GM21528 (cell line): ENCODE measurements around the gene CD36.

Source experiments
- ATAC-seq: cut with Tn5 transposase; IDR thresholded peaks from one replicate; pipeline ENCODE4 v1.9.1; 2021; ENCODE audit warnings: mild to moderate bottlenecking, moderate library complexity; ENCODE audit not compliant: unreplicated experiment, low FRiP score

Gene CD36

GRCh38 chr7:80686576-80686975, 48.1 kb downstream of the CD36 start:
- ATAC-seq, result no peak

GRCh38 chr7:80699045-80699638, 60.7 kb downstream of the CD36 start:
- ATAC-seq, result peak; percentile 71

- ATAC-seq, result no peak
Observed at GRCh38 chr7:80699721-80700256, 61.3 kb downstream of the CD36 start.

DNA sequence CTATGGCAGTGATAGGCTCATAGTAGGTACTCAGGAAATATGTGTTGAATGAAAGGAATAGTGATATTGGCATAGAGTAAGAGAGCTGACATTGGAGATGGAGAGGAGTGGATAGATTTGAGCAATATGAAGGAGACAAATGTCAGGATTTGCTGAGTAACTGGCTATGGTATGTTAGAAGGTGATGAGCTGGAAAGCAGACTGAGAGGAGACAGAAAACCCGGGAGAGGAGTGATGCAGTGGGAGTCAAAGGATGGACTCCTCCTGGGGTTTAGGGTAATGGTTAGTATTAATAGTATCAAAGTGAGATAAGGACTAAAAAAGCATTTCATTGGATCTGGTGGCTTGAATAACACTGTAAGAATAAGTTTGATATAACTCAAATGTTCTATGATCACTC, 64.8 kb downstream of the CD36 start:
- ATAC-seq, result no peak

GRCh38 chr7:80705130-80705781, 66.8 kb downstream of the CD36 start:
- no peak for ATAC-seq

DNA sequence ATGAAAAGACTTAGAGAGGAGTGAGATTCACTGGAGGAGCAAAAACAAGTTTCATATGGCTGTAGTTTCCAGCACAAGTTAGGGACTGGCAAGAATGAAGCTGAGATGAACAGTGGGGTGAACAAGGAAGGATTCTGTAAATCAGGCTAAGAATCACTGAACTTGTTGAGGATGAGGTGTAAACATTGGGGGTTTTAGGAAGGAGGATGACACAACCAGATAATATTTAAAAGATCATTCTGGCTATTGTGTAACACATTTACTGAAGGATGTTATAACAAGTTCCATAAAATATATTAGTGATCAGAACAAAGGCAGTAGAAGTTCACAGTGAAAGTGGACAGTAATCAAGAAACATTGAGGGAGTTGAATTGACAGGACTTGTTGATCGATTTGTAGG, 68.9 kb downstream of the CD36 start:
- ATAC-seq, result no peak

DNA sequence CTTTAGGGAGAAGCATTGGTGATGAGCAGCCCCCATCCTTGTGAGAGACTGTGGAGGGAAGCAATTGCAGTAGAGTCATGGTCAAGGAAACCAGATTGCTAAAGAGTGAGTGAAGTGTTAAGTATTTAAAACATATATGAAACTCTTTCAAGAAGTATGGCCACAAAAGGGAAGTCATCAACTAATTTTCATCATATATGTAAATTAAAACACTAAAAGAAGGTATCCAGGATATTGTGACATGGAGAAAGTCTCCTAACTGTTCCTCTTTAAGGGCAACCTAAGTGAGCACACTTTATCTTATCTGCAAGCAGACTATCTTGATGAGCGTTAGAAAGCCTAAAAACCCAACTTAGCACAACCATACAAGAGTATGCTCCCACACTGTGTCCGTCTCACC, 69.7 kb downstream of the CD36 start:
- no peak for ATAC-seq

DNA sequence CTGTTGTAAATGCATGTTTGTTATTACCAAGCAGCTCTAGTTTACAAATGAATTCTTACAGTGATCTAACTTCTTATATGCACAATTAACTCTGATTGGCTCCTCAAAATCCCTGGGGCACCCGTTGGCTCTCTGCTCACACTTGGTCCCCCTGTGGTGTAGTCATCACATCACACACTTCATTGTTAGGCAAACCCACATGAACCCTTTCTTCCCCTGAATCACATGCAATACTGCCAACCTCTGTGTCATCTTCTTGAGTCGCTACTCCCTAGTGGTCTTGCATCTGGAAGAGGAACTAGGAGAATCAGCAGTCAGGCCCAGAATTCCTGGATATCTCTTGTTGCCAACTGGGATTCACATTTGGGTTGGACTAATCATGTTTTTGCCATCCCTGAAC, 73.1 kb downstream of the CD36 start:
- ATAC-seq, result no peak

DNA sequence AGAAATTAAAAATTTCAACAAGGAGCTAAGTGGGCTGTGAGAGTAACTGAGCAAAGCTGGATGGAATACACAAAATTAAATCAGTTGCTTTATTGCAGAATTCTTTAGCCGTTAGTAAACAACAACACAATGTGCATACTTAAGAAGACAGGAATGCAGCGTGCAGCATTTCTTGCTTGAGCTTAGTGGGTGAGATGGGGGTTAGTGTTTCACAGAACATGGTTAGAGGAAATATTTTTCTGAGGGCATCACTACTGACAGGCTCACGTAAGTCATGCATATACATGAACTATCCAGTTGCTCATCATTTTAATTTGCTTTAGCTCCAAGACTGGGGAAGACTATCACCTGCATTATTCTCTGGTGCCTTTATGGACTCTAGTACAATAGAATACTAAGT, 80.8 kb downstream of the CD36 start:
- no peak for ATAC-seq

- ATAC-seq, result no peak
Observed at GRCh38 chr7:80720146-80720545, 81.7 kb downstream of the CD36 start.

DNA sequence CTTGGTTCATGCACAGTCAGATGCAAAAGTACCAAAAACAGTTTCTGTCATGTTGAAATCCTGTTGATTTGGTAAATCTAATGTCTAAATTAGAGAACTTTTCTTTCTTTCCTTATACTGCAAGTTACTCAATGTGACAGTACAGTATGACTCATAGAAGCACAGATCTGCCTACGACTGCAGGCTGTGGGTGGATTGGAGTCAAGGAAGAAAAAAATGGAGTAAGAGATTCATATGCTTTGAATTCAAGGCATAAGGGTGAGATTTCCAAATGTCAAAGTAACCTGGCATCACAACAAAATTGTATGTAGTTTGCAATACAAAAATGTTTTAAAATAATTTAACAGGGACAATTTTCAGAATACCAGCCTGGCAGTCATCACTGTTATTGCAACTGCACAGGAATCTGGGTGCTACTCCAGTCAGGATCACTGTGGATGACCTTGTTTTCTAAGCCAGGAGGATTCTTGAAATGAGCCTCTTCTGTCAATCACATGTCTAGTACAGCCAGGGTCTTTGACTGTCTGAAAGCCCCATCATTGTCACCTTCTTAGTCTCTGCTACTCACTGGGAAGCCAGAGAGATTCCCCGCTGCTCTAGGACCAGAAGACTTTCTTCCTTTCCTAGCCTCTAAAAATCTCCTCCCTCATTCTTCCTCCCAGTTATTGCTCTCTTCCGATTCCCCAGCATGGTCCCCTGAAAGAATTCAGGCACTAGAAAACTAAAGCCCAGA, 83.6 kb downstream of the CD36 start:
- ATAC-seq, result no peak

DNA sequence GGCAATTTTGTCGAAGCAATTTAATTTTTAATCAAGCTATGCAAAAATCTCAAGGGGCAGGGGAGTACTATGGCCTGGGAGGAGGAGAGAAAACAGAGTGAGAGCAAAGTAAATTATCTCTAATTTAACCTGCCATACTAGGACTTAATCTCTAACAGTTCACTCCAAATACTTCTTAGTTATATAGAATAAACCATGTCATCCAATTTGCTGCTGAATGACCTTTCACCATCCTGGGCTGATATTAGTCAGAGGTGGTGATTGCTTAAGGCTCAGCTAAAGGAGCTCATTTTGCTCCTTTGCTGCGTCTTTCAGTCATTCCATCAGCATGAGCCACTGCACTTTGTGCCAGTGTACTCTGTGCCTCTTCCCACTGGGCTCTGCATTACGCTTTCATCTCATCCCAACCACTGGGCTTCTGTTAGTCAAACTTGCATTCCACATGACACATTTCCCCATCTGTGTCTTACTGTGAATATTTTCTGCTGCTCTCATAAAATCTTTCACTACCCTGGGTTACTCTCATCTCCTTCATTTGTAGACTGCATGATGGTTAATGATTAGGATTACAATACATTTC, 84.3 kb downstream of the CD36 start:
- no peak for ATAC-seq

DNA sequence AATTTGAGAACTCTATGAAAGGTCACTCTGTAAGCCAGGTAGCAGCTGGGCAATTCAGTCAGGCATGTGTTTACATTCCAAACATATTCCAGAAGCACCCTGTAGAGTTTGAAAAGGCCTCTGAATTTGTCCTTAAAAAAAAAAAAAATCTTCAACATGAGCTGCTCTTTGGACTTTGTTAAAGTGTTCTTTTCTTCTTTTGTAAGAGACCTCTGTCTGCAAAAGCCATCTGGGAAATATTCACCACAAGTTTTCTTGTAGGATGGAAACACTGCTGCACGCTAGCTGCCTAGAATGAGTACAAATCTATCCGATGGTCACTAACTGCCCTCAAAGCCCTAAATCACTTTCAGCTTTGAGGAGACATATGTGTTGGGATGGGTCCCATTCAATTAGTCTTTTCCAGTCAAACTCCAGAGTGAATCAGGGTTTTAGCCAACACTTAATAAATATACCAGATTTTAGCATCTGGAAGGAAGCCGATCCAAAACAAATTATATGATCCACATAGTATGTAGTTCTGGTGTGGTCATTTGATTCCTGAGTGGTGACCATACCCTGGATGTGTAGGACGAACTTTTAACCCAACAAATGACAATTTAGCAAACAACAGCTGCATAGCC, 85.9 kb downstream of the CD36 start:
- ATAC-seq, result no peak

GRCh38 chr7:80725181-80725611, 86.8 kb downstream of the CD36 start:
- ATAC-seq, result no peak
